HG03565 (cell line): ENCODE data around the gene RBM22.
"Not testable (repeated sequence)": the region's sequence is repeated elsewhere in the genome, so short reads cannot be mapped to it uniquely, and the experiment has no call there.

ENCODE experiments used
- ATAC-seq: cut with Tn5 transposase; IDR thresholded peaks from one replicate; pipeline ENCODE4 v1.9.1; 2021; ENCODE audit warnings: mild to moderate bottlenecking, moderate library complexity; ENCODE audit not compliant: unreplicated experiment

Gene RBM22

GRCh38 chr5:150700594-150701377 is at the start of gene RBM22:
Gene RBM22 (minus strand): TSS chr5:150701062. CDS start chr5:150700985, 77 bp downstream.
- ATAC-seq, result peak; percentile 91

- ATAC-seq, result no peak
These were observed 49.6 kb upstream of the RBM22 start for GRCh38 chr5:150750469-150750868.

GRCh38 chr5:150743142-150743488 is 42.3 kb upstream of the RBM22 start:
- not testable (repeated sequence) for ATAC-seq

GRCh38 chr5:150742455-150743141 is 41.7 kb upstream of the RBM22 start:
- ATAC-seq, result not testable (repeated sequence)

- no peak for ATAC-seq
These were observed 40.1 kb upstream of the RBM22 start for GRCh38 chr5:150740992-150741391.

GRCh38 chr5:150738862-150739261 is 38.0 kb upstream of the RBM22 start:
- ATAC-seq, result no peak

- peak; percentile 73 for ATAC-seq
These were observed 33.9 kb upstream of the RBM22 start for GRCh38 chr5:150734579-150735384.

GRCh38 chr5:150731669-150732242 is 30.9 kb upstream of the RBM22 start:
- no peak for ATAC-seq

- ATAC-seq, result no peak
These were observed 29.0 kb upstream of the RBM22 start for GRCh38 chr5:150729859-150730258.

- ATAC-seq, result no peak
These were observed 23.0 kb upstream of the RBM22 start for GRCh38 chr5:150723845-150724244.

GRCh38 chr5:150710165-150710564 is 9.3 kb upstream of the RBM22 start:
- ATAC-seq, result no peak

GRCh38 chr5:150706776-150707390 is 6.0 kb upstream of the RBM22 start:
- ATAC-seq, result no peak

GRCh38 chr5:150703762-150704161 is 2.9 kb upstream of the RBM22 start:
- ATAC-seq, result no peak

- no peak for ATAC-seq
These were observed 642 bp downstream of the RBM22 start for GRCh38 chr5:150700246-150700593.

- ATAC-seq, result no peak
These were observed 6.2 kb downstream of the RBM22 start for GRCh38 chr5:150694612-150695011.

- no peak for ATAC-seq
These were observed 8.6 kb downstream of the RBM22 start for GRCh38 chr5:150692276-150692675.

- no peak for ATAC-seq
These were observed 10.1 kb downstream of the RBM22 start for GRCh38 chr5:150690760-150691159.

- no peak for ATAC-seq
These were observed 11.7 kb downstream of the RBM22 start for GRCh38 chr5:150689120-150689519.

GRCh38 chr5:150676578-150676977 is 24.3 kb downstream of the RBM22 start:
- ATAC-seq, result no peak

- no peak for ATAC-seq
These were observed 25.8 kb downstream of the RBM22 start for GRCh38 chr5:150675069-150675468.

GRCh38 chr5:150674341-150674821 is 26.5 kb downstream of the RBM22 start:
- ATAC-seq, result no peak
